IMR-90 (cell line): ENCODE results near the gene WNT7B. TPM values are rescaled to one million over a fixed set of nuclear protein-coding genes. Genes with fewer than 3 reads are reported as not detected.

Experiments
- ATAC-seq: fragments of 200-7000 bp; cut with Tn5 transposase; 2 replicates; pipeline ENCODE4 v1.9.1; 2020; ENCODE audit warnings: low read depth, mild to moderate bottlenecking, moderate library complexity
- BruUV-seq: library from RNA; stranded (reverse); fragments of 400-500 nt; replicated peaks from 2 replicates; lab custom pipeline; 2021; lab: Mats Ljungman, UMichigan
- CTCF ChIA-PET: fragments of 300-600 bp; formaldehyde crosslinking; extraction: SDS; loops from one replicate; lab custom pipeline; 2021; ENCODE audit warnings: antibody characterized with exemption; lab: Yijun Ruan, JAX
- POLR2A ChIA-PET: fragments of 300-600 bp; sonication (Branson Sonifier 250); formaldehyde crosslinking; loops from one replicate; lab custom pipeline; 2022; ENCODE audit warnings: antibody characterized with exemption; ENCODE audit not compliant: unreplicated experiment; lab: Charles Lee
- DNase-seq: peaks from one replicate; pipeline ENCODE4 v3.0.0; 2013
- H2AFZ ChIP-seq: replicated peaks from 2 replicates; pipeline ENCODE3; 2013; ENCODE audit warnings: low read length, mild to moderate bottlenecking; ENCODE audit not compliant: poor library complexity
- H2AK5ac ChIP-seq: 2 replicates; pipeline ENCODE4 v1.6.1; 2013; ENCODE audit warnings: low read depth, low read length, inconsistent platforms
- H2AK9ac ChIP-seq: replicated peaks from 2 replicates; pipeline ENCODE3; 2013; ENCODE audit warnings: mild to moderate bottlenecking, low read depth, low read length, moderate library complexity; ENCODE audit not compliant: poor library complexity
- H2BK120ac ChIP-seq: 2 replicates; pipeline ENCODE4 v1.6.1; 2013; ENCODE audit warnings: low read depth, low read length, inconsistent platforms
- H2BK15ac ChIP-seq: 3 replicates; pipeline ENCODE4 v1.6.1; 2013; ENCODE audit warnings: low read depth, low read length, inconsistent platforms
- H2BK20ac ChIP-seq: 2 replicates; pipeline ENCODE4 v1.6.1; 2013; ENCODE audit warnings: low read depth, mild to moderate bottlenecking, inconsistent platforms, low read length, moderate library complexity
- H2BK5ac ChIP-seq: 2 replicates; pipeline ENCODE4 v1.6.1; 2013; ENCODE audit warnings: mild to moderate bottlenecking, low read depth, low read length, inconsistent platforms; ENCODE audit not compliant: poor library complexity, severe bottlenecking
- H3K14ac ChIP-seq: replicated peaks from 2 replicates; pipeline ENCODE4 v1.6.1; 2013; ENCODE audit warnings: low read depth, low read length, inconsistent platforms
- H3K18ac ChIP-seq: 2 replicates; pipeline ENCODE4 v1.6.1; 2013; ENCODE audit warnings: low read depth, low read length, control low read depth
- H3K23ac ChIP-seq: 2 replicates; pipeline ENCODE4 v1.6.1; 2013; ENCODE audit warnings: low read depth, low read length, inconsistent platforms
- H3K27ac ChIP-seq: 2 replicates; pipeline ENCODE4 v1.5.1; 2013; ENCODE audit warnings: mild to moderate bottlenecking, control low read depth, low read length; ENCODE audit not compliant: insufficient read depth
- H3K27me3 ChIP-seq: 2 replicates; pipeline ENCODE4 v1.6.1; 2013; ENCODE audit warnings: low read length; ENCODE audit not compliant: control insufficient read depth, insufficient read depth
- H3K36me3 ChIP-seq: 2 replicates; pipeline ENCODE4 v1.6.1; 2013; ENCODE audit warnings: low read length, mixed read lengths; ENCODE audit not compliant: control insufficient read depth, insufficient read depth
- H3K4ac ChIP-seq: 2 replicates; pipeline ENCODE4 v1.6.1; 2013; ENCODE audit warnings: low read depth, low read length, inconsistent platforms
- H3K4me1 ChIP-seq: 2 replicates; pipeline ENCODE4 v1.6.1; 2013; ENCODE audit warnings: low read length, mixed read lengths; ENCODE audit not compliant: control insufficient read depth, insufficient read depth
- H3K4me2 ChIP-seq: 2 replicates; pipeline ENCODE4 v1.6.1; 2013; ENCODE audit warnings: low read depth, mild to moderate bottlenecking, control low read depth, low read length, moderate library complexity
- H3K4me3 ChIP-seq: 2 replicates; pipeline ENCODE4 v1.5.1; 2013; ENCODE audit warnings: low read depth, mild to moderate bottlenecking, control low read depth, low read length, moderate library complexity; ENCODE audit not compliant: insufficient read depth
- H3K56ac ChIP-seq: 2 replicates; pipeline ENCODE4 v1.6.1; 2013; ENCODE audit warnings: low read length, inconsistent platforms; ENCODE audit not compliant: insufficient read depth; ENCODE audit errors: extremely low read depth
- H3K79me1 ChIP-seq, 2 experiments: 2 replicates each; pipeline ENCODE4 v1.6.1; 2013; ENCODE audit warnings: low read length in 2 of 2, inconsistent platforms in 1 of 2, low read depth in 1 of 2
- H3K9ac ChIP-seq: 2 replicates; pipeline ENCODE4 v1.6.1; 2013; ENCODE audit warnings: low read depth, low read length, control low read depth
- H3K9me1 ChIP-seq: 2 replicates; pipeline ENCODE4 v1.6.1; 2013; ENCODE audit warnings: low read length, inconsistent platforms; ENCODE audit not compliant: insufficient read depth
- H3K9me3 ChIP-seq: 2 replicates; pipeline ENCODE4 v1.6.1; 2013; ENCODE audit warnings: low read length; ENCODE audit not compliant: control insufficient read depth, insufficient read depth
- H4K20me1 ChIP-seq: 2 replicates; pipeline ENCODE4 v1.6.1; 2013; ENCODE audit warnings: low read length, inconsistent platforms; ENCODE audit not compliant: insufficient read depth
- H4K5ac ChIP-seq: 2 replicates; pipeline ENCODE4 v1.6.1; 2013; ENCODE audit warnings: mild to moderate bottlenecking, low read depth, low read length, control low read depth
- H4K8ac ChIP-seq, 2 experiments: 2 replicates each; pipeline ENCODE4 v1.6.1; 2013; ENCODE audit warnings: low read depth in 2 of 2, low read length in 2 of 2, control low read depth in 1 of 2, inconsistent platforms in 1 of 2
- H4K91ac ChIP-seq: 2 replicates; pipeline ENCODE4 v1.6.1; 2013; ENCODE audit warnings: low read depth, low read length, inconsistent platforms; ENCODE audit not compliant: insufficient read depth
- FOS ChIP-seq: fragments of 150-350 bp; IDR thresholded peaks from 2 replicates; pipeline ENCODE4 v1.6.1; 2016; ENCODE audit warnings: low read depth, low read length
- MXI1 ChIP-seq: IDR thresholded peaks from 2 replicates; pipeline ENCODE4 v1.6.1; 2012; ENCODE audit warnings: low read depth, mild to moderate bottlenecking, low read length, moderate library complexity, borderline replicate concordance
- NFE2L2 ChIP-seq: fragments of 150-350 bp; IDR thresholded peaks from 2 replicates; pipeline ENCODE4 v1.6.1; 2016; ENCODE audit warnings: low read depth, mild to moderate bottlenecking, low read length
- RCOR1 ChIP-seq: IDR thresholded peaks from 2 replicates; pipeline ENCODE4 v1.6.1; 2012; ENCODE audit warnings: mild to moderate bottlenecking, low read length, improper control_type of control experiment; ENCODE audit not compliant: insufficient replicate concordance
- RFX5 ChIP-seq: IDR thresholded peaks from 2 replicates; pipeline ENCODE4 v1.8.0; 2012; ENCODE audit warnings: low read depth, mild to moderate bottlenecking, low read length, moderate library complexity
- WGBS, 2 experiments: methylation state at CpG; one replicate each; pipeline versions ENCODE4 v1.1.5 to v1.1.7; 2013; ENCODE audit warnings: missing lambda C conversion rate in 2 of 2; ENCODE audit not compliant: insufficient read length in 1 of 2; ENCODE audit errors: extremely low coverage in 2 of 2; 5-methylcytosine and 5-hydroxymethylcytosine counted together
- dilution Hi-C: fragments of 300-500 bp; cut with HindIII; formaldehyde crosslinking; loops from one replicate; pipeline ENCODE4 v1.14.3; 2018; ENCODE audit warnings: low sequenced_read_pairs; ENCODE audit not compliant: unreplicated experiment
- in situ Hi-C: fragments of 300-500 bp; cut with MboI; formaldehyde crosslinking; loops from 3 replicates; pipeline ENCODE4 v1.14.3; 2019; ENCODE audit warnings: low sequenced_read_pairs, inconsistent platforms, mixed read lengths
- intact Hi-C: fragments of 100-400 bp; cut with micrococcal nuclease; formaldehyde crosslinking; loops from 2 replicates; pipeline ENCODE4 v1.10.0; 2022
- polyA plus RNA-seq, 3 experiments: library from polyadenylated mRNA; depleted of rRNA; stranded (reverse); fragments of >200 nt; gene quantifications; 2 replicates each; pipeline ENCODE4 v1.2.3, GENCODE V29; 2012; ENCODE audit warnings: low replicate concordance in 1 of 3
- total RNA-seq: library from RNA; depleted of rRNA; stranded (reverse); fragments of >200 nt; gene quantifications from 2 replicates; pipeline ENCODE4 v1.2.3, GENCODE V29; 2012
- TF ChIP-seq, protein P1 (sequence below): conservative IDR thresholded peaks from 2 replicates; pipeline ENCODE4 v1.5.1; 2012; ENCODE audit warnings: mild to moderate bottlenecking, low read depth, low read length, improper control_type of control experiment
- TF ChIP-seq, protein P2 (sequence below): fragments of 150-350 bp; IDR thresholded peaks from 2 replicates; pipeline ENCODE4 v1.6.1; 2017; ENCODE audit warnings: mild to moderate bottlenecking, antibody characterized with exemption, low read length, low read depth

The WNT7B gene
- total and polyA plus RNA-seq, 2 of the 4 experiments (the other 2 are of a cell fraction), result under 0.01 to 0.15 TPM

DNA sequence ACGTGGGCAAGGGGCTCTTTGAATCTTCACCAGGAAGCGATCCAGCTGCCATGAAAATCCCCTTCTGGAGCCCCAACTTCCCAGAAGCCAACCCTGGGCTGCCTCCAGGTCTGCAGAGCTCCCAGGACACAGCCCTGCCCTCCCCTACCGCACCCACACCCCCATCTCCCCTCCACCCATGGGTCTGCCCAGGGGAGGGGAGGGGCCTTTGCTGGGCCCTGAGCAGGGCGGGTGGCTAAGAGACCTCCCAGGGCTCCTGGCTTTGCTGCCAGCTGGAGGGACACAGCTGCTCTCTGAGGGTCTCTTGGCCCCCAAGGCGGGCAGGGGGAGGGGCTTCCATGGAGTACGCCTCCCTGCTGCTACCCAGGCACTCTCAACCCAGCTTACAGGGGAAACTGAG, 64.1 kb downstream of the WNT7B start:
- no peak overlapping the region for H3K18ac ChIP-seq
- no peak overlapping the region for H3K4ac ChIP-seq
- no peak overlapping the region for H2AFZ ChIP-seq
- ATAC-seq (no peak), DNase-seq (no peak)
- H2BK120ac ChIP-seq, result no peak overlapping the region
- no peak overlapping the region for H2BK15ac ChIP-seq
- CTCF ChIA-PET, result no interaction called here
- H4K91ac ChIP-seq, result no peak overlapping the region
- no peak overlapping the region for H2BK5ac ChIP-seq
- BruUV-seq, result no TSS peak
- H4K5ac ChIP-seq, result no peak overlapping the region
- no peak overlapping the region for H3K14ac ChIP-seq
- H3K4me1 ChIP-seq, result no peaks in the 10 kb centered on the region
- H3K9me3 ChIP-seq, result peaks cover 8% of the 10 kb centered on the region
- no peaks in the 10 kb centered on the region for H3K9me1 ChIP-seq
- H3K36me3 ChIP-seq, result no peaks in the 10 kb centered on the region
- dilution Hi-C loops, result no loop called here
- H4K8ac ChIP-seq, result no peak overlapping the region
- POLR2A ChIA-PET, result interaction anchor here (0.6 kb wide), 1 partner anchor 408 kb away, joined by 3 read pairs; no protein-coding TSS in a partner anchor
- no peak overlapping the region for H2BK20ac ChIP-seq
- intact Hi-C loops, result no loop called here
- H3K56ac ChIP-seq, result no peak overlapping the region
- TF ChIP-seq, protein P1, sequence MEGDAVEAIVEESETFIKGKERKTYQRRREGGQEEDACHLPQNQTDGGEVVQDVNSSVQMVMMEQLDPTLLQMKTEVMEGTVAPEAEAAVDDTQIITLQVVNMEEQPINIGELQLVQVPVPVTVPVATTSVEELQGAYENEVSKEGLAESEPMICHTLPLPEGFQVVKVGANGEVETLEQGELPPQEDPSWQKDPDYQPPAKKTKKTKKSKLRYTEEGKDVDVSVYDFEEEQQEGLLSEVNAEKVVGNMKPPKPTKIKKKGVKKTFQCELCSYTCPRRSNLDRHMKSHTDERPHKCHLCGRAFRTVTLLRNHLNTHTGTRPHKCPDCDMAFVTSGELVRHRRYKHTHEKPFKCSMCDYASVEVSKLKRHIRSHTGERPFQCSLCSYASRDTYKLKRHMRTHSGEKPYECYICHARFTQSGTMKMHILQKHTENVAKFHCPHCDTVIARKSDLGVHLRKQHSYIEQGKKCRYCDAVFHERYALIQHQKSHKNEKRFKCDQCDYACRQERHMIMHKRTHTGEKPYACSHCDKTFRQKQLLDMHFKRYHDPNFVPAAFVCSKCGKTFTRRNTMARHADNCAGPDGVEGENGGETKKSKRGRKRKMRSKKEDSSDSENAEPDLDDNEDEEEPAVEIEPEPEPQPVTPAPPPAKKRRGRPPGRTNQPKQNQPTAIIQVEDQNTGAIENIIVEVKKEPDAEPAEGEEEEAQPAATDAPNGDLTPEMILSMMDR, result no peak
- TF ChIP-seq, protein P2, sequence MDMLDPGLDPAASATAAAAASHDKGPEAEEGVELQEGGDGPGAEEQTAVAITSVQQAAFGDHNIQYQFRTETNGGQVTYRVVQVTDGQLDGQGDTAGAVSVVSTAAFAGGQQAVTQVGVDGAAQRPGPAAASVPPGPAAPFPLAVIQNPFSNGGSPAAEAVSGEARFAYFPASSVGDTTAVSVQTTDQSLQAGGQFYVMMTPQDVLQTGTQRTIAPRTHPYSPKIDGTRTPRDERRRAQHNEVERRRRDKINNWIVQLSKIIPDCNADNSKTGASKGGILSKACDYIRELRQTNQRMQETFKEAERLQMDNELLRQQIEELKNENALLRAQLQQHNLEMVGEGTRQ, result no peak
- TF ChIP-seq RFX5 (no peak), NFE2L2 (no peak), MXI1 (no peak), FOS (no peak), RCOR1 (no peak)
- no peak overlapping the region for H3K9ac ChIP-seq
- H3K23ac ChIP-seq, result no peak overlapping the region
- H3K27me3 ChIP-seq, result peaks cover 45% of the 10 kb centered on the region; the same call in 1 of the 2 replicates
- no CpG with 5 or more reads among the region's 6 CpGs for WGBS, 2 experiments
- no peak overlapping the region for H3K27ac ChIP-seq
- no peaks in the 10 kb centered on the region for H4K20me1 ChIP-seq
- no peak overlapping the region for H3K4me3 ChIP-seq
- no peaks in the 10 kb centered on the region for H3K79me1 ChIP-seq
- in situ Hi-C loops, result no loop called here
- H2AK5ac ChIP-seq, result no peak overlapping the region
- H3K4me2 ChIP-seq, result no peak overlapping the region
- no peak overlapping the region for H2AK9ac ChIP-seq
